NCI-H82 (cell line): Measurements from ENCODE around the gene VSTM4.
A peak's percentile ranks its signal among the peaks of the same experiment; 100 is the strongest.

Experiments used
- DNase-seq: peaks from one replicate; lab custom pipeline; 2025; lab: John Stamatoyannopoulos, UW

The VSTM4 gene, protein sequence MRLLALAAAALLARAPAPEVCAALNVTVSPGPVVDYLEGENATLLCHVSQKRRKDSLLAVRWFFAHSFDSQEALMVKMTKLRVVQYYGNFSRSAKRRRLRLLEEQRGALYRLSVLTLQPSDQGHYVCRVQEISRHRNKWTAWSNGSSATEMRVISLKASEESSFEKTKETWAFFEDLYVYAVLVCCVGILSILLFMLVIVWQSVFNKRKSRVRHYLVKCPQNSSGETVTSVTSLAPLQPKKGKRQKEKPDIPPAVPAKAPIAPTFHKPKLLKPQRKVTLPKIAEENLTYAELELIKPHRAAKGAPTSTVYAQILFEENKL

DNA sequence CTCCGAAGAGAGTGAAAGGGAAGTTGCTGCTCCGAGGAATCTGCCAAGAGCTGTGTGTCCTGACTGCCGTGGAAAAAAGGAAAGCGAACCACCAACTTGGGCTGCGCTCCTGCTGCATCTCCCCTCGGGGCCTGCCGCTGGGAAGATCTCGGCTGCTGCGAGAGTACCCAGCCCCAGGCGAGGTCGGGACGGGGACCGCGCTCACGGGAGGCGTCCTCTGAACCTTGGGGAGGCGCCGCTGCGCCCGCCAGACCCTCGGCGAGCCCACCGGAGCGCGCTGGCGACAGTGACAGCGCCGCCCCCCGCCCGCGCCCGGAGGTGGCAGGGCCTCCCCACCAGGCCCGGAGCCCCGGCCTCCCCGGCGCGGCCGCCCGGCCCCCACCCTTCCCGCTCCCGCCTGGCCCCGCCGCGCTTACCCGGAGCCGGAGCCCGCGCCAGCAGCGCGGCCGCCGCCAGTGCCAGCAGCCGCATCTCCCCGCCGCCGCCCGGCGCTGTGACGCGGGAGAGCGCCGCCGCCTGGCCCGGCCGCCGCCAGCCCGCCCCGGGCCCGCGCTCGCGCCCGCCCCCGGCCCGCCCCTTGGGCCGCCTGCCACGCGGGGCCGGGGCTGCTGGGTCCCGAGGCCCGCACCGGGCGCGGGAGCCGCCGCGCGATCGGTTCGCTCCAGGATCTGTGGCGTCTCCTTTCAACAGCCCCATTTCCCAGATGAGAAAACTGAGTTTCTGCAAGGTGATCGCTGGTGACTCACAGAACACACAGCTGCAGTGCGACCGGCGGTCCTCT lies at the start of gene VSTM4:
Gene VSTM4, minus strand, starts transcription at position 508 of the 781 bp plus-strand sequence. Its CDS starts 37 bp downstream, at position 471.
- no peak for DNase-seq

DNA sequence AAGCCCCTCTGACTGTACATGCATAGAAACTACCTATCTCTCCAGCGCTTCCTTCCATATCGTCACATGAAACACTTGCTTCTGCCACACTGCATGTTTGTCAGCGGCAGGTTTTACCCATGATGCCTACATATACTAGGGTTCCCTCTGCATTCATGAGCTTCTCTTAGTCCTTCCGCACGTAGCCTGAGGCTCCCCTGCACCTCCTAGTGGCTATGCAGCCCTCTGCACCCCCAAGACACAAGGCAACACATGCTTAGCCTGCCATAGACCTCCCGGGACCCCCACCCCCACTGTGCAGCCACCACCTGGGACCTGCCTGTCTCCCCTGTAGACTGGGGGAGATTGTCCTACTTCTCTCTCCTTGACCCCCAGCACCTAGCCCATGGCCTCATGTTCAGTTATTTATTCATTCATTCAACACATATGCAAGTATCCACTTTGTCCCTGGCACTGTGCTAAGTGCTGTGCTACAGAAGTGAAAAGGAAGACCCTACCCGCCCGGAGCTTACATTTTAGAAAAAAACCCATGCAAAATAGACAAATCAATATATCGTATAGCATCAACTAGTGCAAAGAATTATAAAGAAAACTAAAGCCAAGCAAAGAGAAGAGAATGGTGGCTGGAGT lies 49.4 kb upstream of the VSTM4 start:
- peak; percentile 43 for DNase-seq

DNA sequence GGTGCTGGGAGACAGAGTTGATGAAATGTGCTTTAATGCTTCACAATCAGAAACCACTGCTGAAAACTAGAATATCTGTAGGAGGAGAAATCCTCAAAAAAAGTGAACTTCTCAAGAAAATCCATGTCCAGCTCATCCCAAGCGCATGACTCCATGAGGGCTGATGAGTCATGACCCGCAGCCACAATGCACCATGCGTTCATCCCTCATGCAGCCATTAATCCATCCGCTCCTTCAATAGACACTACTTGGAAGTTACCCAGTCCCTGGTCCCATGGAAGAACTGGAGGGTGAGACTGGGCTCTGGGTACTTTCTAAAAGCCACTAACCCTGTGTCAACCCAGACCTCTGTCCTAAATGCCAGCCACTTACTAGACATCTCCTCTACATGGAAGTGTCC lies 48.4 kb upstream of the VSTM4 start:
- DNase-seq: no peak

DNA sequence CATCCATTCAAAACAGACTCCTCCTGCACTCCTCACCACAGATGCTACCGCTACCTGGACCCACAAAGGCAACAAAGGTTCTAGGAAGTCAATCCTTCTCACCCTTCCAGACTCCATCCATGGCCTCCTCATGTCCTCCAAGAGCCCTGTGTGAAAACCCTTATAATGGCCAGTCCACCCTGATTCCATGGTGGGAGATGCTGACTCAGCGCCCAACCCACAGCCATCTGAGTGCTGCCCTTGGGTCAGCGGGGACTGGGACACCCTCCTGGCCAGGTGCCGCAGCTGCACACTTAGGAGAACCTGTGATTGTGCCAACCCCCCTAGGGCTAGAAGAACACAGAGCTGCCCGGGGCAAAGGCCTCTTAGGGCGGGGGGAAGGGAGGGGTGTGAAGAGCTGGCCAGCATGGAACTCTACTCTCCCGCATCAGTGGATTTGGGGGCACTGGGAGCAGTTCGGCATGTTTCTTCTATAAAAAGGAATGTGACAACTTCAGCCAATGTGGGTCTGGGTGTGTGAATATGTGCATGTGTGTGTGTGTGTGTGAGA lies 47.5 kb upstream of the VSTM4 start:
- DNase-seq: no peak

DNA sequence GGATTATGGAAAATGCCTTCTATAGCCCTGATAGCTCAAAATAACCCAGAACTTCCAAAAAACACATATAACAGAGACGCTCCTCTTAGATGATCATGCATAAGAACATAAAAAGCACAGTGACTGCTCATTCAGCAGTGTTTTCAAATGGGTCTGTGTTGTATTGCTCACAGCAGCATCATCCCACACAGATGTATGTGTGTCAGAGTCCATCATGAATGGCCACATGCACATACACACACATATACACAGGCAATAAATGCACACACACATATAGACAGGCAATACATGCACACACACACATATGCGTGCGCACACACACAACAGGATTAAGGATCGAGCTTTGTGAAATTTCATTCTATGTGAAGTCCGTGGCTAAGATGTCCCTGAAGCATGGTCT lies 46.7 kb upstream of the VSTM4 start:
- DNase-seq: no peak

DNA sequence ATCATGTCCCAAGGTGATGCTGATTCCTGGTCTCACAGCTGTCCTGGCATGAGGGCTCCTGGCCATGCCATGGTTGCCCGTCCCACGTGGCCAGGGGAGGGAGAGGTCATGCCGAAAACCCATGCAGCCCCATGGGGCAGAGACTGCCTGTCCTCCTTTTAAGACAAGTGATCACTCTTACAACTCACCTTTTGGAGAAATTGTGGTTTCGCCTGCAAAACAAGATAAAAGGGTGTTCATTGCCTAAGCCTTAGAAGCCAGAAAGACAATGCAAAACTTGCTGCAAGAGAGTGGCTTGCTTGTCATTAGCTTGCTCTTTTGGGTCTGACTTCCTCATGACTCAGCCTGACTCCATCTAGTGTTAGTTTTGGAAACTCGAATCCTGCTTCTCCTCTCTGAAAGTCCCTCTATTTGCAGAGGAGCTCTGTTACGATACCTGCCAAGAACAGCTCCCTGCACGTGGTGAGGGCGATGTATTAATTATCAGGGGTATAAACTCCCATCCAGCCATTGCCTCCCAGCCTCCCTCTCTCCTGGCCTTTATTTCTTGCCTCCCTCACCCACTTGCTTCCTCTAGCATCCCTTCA lies 46.2 kb upstream of the VSTM4 start:
- no peak for DNase-seq

DNA sequence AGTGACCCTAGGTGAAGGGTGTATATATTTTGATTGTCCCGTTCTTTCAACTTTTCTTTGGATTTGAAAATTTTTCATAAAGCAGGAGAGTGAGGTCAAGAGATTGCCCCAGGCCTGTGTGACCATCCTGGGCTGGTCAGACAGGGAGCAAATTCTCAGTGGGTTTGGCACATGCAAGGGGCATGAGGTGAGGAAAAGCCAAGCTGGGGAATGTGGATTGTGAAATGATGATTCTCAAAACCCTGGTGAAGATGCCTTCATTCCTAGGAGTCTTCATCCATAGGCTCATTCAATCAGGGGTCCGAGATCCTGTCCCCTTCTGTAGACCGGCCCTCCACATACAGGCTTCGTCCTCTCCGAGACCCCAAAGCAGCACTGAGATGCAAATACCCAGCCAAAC lies 45.5 kb upstream of the VSTM4 start:
- DNase-seq: no peak

DNA sequence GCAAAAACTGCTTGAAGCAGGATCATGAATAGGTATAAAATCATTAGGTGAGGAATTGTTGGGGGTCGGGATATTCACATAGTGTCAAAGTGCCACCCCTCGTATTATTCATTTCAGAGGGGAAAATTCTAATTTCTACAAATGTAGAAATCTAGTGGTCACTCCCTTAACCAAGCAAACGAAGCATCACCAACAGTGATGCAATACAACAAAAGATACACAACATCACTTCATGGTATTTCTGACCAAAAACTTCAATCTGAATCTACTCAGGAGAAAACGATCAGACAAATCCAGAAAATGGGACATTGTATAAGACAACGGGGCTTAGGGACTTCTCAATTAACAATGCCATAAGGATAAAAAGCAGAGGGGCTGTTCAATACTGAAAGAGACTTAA lies 44.8 kb upstream of the VSTM4 start:
- DNase-seq: no peak

DNA sequence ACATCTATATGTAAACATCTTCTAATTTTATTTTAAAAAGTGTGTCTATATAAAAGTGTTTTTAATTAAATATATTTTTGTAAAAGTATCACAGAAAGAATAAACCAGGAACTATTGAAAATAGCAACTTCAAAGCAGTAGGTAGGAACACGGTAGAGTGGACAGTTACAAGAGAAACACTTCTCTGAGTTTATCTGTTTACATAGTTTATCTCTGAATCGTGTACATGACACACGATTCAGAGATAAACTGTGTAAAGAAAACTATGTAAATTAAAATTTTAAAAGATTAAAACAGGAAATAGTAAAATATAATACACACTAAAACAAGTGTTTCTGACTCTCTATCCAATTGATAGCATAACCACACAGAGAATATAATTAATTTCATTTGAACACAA lies 43.6 kb upstream of the VSTM4 start:
- DNase-seq: no peak

DNA sequence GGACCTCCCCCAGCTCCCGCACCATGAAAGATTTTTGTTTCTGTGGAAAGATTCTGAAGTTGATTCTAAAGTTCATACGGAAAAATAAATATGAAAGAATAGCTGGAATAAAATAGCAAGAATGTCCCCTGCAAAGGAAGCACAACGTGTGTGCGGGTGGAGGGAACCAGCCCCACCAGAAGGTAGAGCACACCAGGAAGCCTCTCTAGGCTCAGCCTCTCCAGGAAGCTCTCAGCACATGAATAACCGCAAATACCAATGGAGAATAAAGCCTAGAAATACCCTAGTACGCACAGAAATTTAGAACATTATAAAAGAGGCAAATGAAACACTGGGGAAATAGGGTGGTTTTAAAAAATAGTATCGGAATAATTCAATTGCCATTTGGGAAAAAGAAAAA lies 43.1 kb upstream of the VSTM4 start:
- DNase-seq: no peak

DNA sequence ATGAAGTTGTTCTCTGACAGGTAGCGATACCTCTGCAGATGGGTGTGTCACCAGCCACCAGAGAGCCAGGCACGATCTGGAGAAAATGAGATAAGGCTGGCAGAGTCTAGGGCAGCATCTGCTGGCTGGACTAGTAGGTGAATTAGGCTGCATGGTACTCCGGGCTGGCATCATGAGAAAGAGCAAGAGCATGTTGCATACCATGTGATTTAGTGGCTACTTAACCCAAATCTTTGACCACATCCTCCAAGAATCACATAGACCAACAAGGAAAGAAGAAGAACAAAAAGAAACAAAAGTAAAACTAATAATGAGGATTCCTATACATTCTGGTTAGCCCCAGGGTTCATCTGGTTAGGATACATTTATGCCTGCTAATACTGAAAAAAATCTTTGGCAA lies 41.9 kb upstream of the VSTM4 start:
- DNase-seq: no peak

DNA sequence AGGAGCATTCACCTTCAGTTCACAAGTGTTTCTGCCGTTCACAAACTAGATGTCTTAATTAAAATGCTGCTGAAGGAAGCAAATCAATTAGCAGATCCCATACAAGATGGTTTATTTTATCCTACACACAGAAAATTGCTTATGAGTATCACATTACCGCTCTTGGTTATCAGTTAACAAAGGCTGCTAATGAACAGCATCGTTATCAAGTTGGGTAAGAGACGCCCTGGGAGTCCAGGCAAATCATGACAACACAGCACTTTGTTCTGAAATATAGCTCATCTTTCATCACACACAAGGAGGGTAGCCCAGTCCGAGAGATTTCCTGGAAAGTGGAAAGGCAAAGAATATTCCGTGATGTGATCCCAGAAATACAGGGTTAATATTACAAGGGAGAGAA lies 39.3 kb upstream of the VSTM4 start:
- no peak for DNase-seq

DNA sequence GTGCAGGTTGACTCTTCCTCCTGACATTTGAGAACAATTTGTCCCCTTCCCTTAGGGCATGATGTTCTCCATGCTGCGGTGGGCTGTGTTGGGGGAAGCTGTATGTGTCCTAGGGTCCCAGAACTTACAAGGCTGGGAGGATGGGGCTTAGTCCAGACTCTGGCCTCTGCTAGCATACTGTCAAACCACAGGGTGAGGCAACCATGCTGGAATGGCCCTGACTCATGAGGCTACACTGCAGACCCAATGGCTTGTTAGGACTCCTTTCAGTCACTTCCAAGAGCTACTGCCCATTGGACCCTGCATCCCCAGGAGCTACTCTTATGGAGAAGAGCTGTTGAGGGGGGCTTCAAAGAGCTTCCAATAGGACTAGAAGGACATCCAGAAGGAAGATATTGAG lies 38.6 kb upstream of the VSTM4 start:
- no peak for DNase-seq

DNA sequence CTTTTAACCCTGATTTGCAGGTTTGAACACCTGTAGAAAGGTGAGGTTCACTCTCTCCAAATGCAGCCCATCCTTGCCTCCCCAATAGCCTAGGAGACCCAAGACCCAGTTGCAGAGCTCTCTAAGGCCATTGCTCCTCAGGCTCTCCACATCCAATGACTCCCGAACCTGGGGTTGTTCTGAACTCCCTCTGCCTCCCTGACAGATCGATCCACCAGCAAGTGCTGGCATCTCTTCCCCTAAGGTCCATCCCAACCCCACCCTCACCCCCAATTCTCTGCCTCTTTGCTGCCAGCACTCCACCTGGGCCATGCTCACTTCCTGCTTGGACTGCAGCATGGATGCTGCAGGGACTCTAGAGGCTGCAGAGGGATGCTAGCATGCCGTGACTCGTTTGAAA lies 37.8 kb upstream of the VSTM4 start:
- DNase-seq: no peak

DNA sequence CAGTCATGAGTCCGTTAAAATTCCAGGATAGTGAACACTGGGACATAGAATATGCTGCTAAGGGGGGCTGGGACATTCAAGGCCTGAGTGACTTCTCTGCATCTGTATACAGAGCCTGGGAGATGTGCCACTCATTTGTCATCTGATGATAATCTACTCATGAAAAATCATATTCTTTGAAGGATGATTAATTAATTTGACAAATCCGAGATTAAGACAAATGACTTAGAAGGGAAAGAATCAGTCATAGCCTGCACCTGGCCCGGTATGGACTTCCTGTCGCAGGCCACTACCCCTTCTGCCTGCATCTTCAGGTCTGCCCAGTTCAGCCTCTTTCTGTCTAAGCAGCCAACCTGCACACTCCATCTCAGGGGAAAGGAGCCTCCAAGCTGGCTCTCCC lies 37.3 kb upstream of the VSTM4 start:
- no peak for DNase-seq

DNA sequence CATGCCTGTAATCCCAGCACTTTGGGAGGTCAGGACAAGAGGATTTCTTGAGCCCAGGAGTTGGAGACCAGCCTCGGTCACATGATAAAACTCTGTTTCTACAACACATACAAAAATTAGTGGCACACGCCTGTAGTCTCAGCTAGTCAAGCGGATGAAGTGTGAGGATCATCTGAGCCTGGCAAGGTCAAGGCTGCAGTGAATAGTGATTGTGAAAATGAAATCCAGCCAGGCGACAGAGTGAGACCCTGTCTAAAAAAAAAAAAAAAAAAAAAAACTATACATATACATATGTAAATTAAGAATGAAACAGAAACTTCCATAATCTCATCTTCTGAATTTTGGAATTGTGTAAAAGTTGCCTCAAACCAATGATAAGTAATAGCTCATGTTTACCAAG lies 36.7 kb upstream of the VSTM4 start:
- no peak for DNase-seq

DNA sequence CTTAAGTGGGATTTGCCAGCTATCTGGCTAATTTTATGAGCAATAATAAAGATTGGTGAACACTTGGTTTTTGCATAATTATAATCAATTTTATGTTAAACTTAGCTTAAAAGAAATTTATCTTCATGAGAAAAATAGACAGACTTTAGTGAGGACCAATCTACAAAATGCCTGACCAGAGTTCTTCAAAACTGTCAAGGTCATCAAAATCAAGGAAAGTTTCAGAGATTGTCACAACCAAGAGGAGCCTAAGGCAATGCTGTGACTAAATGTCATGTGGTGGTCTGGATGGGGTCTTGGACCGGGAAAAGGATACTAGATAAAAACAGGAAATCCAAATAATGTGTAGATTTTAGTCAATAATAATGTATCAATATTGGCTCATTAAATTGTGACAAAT lies 36.2 kb upstream of the VSTM4 start:
- DNase-seq: no peak

DNA sequence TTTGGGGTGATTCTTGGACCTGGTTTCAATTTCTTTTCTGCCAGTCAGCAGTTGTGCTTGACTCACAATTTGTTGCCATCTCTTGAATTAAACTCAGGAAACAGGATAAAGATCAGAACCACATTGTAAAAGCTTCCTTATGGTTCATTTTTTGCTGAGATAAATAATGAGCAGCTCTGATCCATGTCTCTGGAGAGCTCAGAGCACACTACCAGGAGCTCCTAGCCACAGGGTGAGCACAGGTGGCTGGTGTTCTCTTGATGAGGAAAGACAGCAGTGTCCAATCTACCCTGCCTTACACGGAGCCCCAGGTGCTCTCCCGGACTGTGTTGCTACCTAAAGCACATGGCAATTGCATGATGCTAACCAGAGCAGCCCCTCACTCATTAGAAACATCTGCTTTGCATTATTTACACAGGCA lies 35.7 kb upstream of the VSTM4 start:
- no peak for DNase-seq

DNA sequence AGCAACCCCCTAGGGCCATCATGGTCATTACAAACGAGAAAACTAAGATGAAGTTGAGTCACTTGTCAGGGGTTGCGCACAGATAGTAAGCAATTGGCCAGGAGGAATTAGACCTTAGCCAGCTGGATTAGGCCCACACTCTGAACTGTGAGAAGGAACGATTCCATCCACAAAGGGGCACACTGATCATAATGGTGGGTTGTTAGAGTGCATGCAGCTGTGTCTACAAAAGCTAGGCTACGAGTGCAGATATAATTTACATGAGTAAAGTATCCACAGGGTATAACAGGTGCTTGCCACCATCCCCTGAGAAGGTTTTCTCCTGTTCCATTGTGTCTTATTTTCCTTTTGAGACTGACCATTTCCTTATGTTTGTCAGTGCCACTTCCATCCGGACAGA lies 35.1 kb upstream of the VSTM4 start:
- no peak for DNase-seq

DNA sequence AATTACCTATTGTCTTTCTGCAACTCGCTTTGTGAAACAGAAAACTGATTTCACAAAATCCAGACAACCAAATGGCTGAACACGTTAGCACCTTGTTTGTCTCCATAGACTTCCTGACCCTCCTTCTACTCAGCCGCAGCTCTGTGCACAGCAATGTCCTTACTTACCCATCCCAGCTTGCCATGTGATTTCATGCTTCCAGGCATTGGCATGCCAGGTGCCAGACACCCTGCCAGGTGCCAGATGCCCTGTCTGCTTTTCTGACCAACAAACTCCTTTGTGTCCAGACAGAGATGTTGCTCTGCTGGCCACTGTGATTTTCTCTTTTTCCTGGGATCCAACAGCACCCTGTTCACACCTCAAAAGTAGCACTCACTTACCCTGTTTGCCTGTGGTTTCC lies 34.6 kb upstream of the VSTM4 start:
- no peak for DNase-seq

DNA sequence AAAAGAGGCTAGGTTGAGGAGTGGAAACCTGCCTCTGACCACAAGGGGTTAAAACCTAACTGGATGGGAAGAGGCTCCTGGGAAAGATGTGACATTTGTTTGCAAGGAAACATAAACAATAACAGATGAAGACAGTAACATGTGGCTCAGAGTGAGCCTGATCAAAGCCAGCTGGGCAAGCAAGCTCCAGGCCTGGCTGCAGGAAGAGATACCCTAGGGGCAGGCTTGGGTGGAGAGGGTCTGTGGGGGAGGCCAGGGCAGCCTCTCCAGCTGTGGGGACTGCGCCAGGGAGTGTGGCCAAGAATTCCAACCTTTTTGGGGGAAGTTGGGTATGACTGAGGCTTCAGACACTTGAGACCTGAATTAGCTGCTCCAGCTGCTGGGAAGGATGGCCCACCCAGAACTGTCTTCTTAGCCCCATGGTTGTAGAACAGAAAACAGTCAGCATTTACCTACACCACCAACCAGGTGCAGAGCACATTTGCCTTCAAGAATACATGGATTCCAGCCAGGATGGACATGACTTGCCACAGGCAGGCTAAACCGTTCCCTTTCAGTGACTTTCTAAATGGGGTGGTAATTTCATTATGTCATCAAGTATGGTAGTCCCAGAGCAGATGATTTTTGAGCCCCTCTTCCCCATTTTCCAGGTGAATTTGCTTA lies 28.9 kb upstream of the VSTM4 start:
- no peak for DNase-seq

DNA sequence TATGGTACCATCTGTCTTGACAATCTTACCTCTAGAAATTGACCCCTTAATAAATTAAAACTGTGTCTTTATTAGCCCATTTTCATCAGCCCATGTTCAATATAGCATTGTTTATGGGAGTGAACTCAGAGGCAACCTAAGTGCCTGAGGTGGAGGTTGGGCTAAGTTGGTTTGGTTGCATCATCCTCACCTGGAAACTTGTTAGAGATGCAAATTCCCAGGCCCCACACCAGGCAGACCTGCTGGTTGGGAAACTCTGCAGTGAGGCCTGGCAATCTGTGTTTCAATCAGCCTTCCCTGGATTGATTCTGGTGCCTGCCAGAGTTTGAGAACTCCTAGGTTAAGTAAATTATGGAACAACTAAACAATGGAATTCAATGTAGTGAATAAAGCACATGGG lies 27.9 kb upstream of the VSTM4 start:
- DNase-seq: no peak
